ENCODE results near the gene CCNY. TPM values are rescaled to one million over a fixed set of nuclear protein-coding genes. Genes with fewer than 3 reads are reported as not detected.

Gene CCNY
- total RNA-seq, 1 donor from 2014 or later: 68.7 TPM

GRCh38 chr10:35453855-35454532, 117.7 kb downstream of the CCNY start:
- no peak for TF ChIP-seq CTCF (IDR thresholded peaks at IDR 0.05)
- Mint-ChIP-seq H3K27ac (ENCODE audit: unreplicated experiment) (peak overlapping the region; percentile 82), H3K36me3 (ENCODE audit: low read depth) (no peaks in the 10 kb centered on the region), H3K9me3 (ENCODE audit: low read depth) (no peaks in the 10 kb centered on the region), H3K4me1 (ENCODE audit: low read depth) (peaks cover 74% of the 10 kb centered on the region), H3K4me3 (ENCODE audit: unreplicated experiment) (no peak overlapping the region), H3K27me3 (ENCODE audit: low read depth) (no peaks in the 10 kb centered on the region)
- DNase-seq (ENCODE audit: low spot score): no peak

- H3K4me3 Mint-ChIP-seq (ENCODE audit: unreplicated experiment): no peak overlapping the region
- H3K27me3 Mint-ChIP-seq (ENCODE audit: low read depth): no peaks in the 10 kb centered on the region
- no peak for DNase-seq (ENCODE audit: low spot score)
- no peak overlapping the region for H3K27ac Mint-ChIP-seq (ENCODE audit: unreplicated experiment)
- H3K9me3 Mint-ChIP-seq (ENCODE audit: low read depth): no peaks in the 10 kb centered on the region
- no peak for TF ChIP-seq CTCF (IDR thresholded peaks at IDR 0.05)
- H3K4me1 Mint-ChIP-seq (ENCODE audit: low read depth): peaks cover 69% of the 10 kb centered on the region
- no peaks in the 10 kb centered on the region for H3K36me3 Mint-ChIP-seq (ENCODE audit: low read depth)
Observed at GRCh38 chr10:35456153-35456720, 119.9 kb downstream of the CCNY start.

- no peak overlapping the region for H3K4me3 Mint-ChIP-seq (ENCODE audit: unreplicated experiment)
- H3K9me3 Mint-ChIP-seq (ENCODE audit: low read depth): no peaks in the 10 kb centered on the region
- H3K27ac Mint-ChIP-seq (ENCODE audit: unreplicated experiment): no peak overlapping the region
- no peaks in the 10 kb centered on the region for H3K36me3 Mint-ChIP-seq (ENCODE audit: low read depth)
- H3K27me3 Mint-ChIP-seq (ENCODE audit: low read depth): no peaks in the 10 kb centered on the region
- DNase-seq (ENCODE audit: low spot score): no peak
- H3K4me1 Mint-ChIP-seq (ENCODE audit: low read depth): peaks cover 69% of the 10 kb centered on the region
- no peak for TF ChIP-seq CTCF (IDR thresholded peaks at IDR 0.05)
Observed at GRCh38 chr10:35456784-35457183, 120.5 kb downstream of the CCNY start.

- H3K27ac Mint-ChIP-seq (ENCODE audit: unreplicated experiment): peak overlapping the region; percentile 46
- DNase-seq (ENCODE audit: low spot score): no peak
- no peak for TF ChIP-seq CTCF (IDR thresholded peaks at IDR 0.05)
Observed at GRCh38 chr10:35458500-35459448, 122.5 kb downstream of the CCNY start.

GRCh38 chr10:35459449-35459847, 123.1 kb downstream of the CCNY start:
- TF ChIP-seq CTCF (IDR thresholded peaks at IDR 0.05): no peak
- Mint-ChIP-seq H3K4me3 (ENCODE audit: unreplicated experiment) (no peak overlapping the region), H3K27me3 (ENCODE audit: low read depth) (no peaks in the 10 kb centered on the region), H3K36me3 (ENCODE audit: low read depth) (no peaks in the 10 kb centered on the region), H3K4me1 (ENCODE audit: low read depth) (peaks cover 68% of the 10 kb centered on the region), H3K9me3 (ENCODE audit: low read depth) (no peaks in the 10 kb centered on the region), H3K27ac (ENCODE audit: unreplicated experiment) (no peak overlapping the region)
- DNase-seq (ENCODE audit: low spot score): no peak

More at GRCh38 chr10:35458500-35459448, 122.5 kb downstream of the CCNY start:
- Mint-ChIP-seq H3K9me3 (ENCODE audit: low read depth) (no peaks in the 10 kb centered on the region), H3K4me1 (ENCODE audit: low read depth) (peaks cover 74% of the 10 kb centered on the region), H3K36me3 (ENCODE audit: low read depth) (no peaks in the 10 kb centered on the region), H3K4me3 (ENCODE audit: unreplicated experiment) (no peak overlapping the region), H3K27me3 (ENCODE audit: low read depth) (no peaks in the 10 kb centered on the region)

Measured in chondrocyte (in vitro differentiated cells).